ENCODE measurements around the gene ZNF491.
"Not testable (repeated sequence)": the region's sequence is repeated elsewhere in the genome, so short reads cannot be mapped to it uniquely, and the experiment has no call there.

Gene ZNF491

DNA sequence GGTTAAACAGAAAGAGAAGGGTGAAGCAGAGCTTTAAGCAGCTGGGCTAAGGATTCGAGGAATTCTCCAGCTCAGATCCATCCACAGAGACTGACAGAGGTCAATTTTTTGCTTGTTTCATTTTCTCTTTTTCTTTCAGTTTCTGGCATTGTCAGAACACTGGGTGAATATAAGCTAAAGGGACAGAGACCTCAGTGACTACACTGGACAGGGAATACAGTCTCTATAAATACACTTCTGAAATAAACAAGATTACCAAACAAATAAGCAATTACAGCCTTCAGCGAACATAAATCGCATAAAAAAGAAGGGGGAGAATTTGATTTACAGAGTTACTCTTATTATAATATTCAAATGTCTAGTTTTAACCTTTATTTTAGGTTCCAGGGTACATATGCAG lies 35.2 kb upstream of the ZNF491 start:
- TF ChIP-seq, protein P1, sequence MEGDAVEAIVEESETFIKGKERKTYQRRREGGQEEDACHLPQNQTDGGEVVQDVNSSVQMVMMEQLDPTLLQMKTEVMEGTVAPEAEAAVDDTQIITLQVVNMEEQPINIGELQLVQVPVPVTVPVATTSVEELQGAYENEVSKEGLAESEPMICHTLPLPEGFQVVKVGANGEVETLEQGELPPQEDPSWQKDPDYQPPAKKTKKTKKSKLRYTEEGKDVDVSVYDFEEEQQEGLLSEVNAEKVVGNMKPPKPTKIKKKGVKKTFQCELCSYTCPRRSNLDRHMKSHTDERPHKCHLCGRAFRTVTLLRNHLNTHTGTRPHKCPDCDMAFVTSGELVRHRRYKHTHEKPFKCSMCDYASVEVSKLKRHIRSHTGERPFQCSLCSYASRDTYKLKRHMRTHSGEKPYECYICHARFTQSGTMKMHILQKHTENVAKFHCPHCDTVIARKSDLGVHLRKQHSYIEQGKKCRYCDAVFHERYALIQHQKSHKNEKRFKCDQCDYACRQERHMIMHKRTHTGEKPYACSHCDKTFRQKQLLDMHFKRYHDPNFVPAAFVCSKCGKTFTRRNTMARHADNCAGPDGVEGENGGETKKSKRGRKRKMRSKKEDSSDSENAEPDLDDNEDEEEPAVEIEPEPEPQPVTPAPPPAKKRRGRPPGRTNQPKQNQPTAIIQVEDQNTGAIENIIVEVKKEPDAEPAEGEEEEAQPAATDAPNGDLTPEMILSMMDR (conservative IDR thresholded peaks at IDR 0.05; ENCODE audit: control insufficient read depth, insufficient read depth, low read depth, low read length), result no peak
- DNase-seq (ENCODE audit: low read depth), result no peak
- H3K4me3 ChIP-seq (ENCODE audit: control insufficient read depth, low read depth, low read length), result no peak overlapping the region

DNA sequence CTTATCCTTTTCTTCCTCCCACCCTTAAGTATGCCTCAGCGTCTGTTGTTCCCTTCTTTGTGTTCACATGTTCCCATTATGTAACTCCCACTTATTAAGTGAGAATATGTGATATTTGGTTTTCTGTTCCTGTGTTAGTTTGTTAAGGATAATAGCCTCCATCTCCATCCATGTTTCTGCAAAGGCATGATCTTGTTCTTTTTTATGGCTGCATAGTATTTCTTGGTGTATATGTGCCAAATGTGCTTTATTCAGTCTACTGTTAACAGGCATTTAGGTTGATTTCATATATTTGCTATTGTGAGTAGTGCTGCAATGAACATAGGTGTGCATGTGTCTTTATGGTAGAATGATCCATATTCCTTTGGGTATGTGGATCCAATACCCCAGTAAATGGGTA lies 34.7 kb upstream of the ZNF491 start:
- no peak for DNase-seq (ENCODE audit: low read depth)
- TF ChIP-seq, protein P1 (conservative IDR thresholded peaks at IDR 0.05; ENCODE audit: control insufficient read depth, insufficient read depth, low read depth, low read length), result no peak
- no peak overlapping the region for H3K4me3 ChIP-seq (ENCODE audit: control insufficient read depth, low read depth, low read length)

DNA sequence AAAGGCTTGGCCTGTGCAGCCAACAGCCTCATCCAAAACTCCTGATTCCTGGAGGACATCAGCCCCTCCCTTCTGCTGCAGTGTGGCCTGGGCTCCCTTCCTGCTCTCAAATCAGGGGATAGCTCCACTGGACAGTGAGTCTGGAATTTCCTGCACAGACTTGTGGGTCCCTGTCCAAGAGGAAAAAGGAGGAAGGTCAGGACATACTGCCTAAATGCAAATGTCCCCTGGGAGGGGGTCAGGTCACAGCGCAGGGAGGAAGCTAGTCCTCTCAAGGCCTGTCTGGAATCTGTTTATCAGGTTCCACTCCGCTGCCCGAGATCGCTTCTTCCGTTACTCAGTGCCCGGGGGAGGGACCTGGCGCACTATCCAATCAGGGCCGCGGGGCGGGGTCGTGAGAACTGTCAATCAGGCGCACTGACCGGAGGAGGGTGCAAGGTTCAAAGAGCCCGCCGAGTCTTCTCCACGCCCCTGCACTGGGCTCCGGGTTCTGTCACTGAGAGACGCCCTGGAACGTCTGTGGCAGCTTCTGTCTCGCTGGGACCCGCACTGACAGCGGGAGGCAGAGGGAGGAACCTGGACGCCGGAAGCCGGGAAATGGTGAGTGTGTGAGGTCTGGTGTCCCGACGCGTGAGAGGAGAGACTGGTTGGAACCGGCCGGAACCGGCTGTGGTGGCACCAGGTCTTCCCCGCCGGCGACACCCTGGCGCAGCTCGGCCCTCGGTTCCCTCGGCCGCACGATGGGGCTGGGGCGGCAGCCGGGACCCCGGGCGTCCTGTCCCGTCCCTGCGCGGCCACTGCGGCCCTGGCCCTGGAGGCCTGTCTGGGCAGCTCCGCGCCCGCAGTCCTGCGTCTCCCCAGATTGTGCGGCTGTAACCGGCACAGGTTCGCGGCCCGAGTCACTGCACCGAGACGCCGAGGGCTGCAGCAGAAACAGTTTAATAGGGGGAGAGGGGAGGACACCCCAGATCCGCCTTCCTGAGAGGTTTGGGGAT lies 31.4 kb upstream of the ZNF491 start, which contains the start of gene ZNF441:
TSS of gene ZNF441 (plus strand) at position 404 of the 995 bp plus-strand sequence. CDS start at position 598, 194 bp downstream.
- H3K4me3 ChIP-seq (ENCODE audit: control insufficient read depth, low read depth, low read length), result peak within 1 kb of the TSS; percentile 90
- peak; percentile 89 for DNase-seq (ENCODE audit: low read depth)
- TF ChIP-seq, protein P1 (conservative IDR thresholded peaks at IDR 0.05; ENCODE audit: control insufficient read depth, insufficient read depth, low read depth, low read length), result no peak

DNA sequence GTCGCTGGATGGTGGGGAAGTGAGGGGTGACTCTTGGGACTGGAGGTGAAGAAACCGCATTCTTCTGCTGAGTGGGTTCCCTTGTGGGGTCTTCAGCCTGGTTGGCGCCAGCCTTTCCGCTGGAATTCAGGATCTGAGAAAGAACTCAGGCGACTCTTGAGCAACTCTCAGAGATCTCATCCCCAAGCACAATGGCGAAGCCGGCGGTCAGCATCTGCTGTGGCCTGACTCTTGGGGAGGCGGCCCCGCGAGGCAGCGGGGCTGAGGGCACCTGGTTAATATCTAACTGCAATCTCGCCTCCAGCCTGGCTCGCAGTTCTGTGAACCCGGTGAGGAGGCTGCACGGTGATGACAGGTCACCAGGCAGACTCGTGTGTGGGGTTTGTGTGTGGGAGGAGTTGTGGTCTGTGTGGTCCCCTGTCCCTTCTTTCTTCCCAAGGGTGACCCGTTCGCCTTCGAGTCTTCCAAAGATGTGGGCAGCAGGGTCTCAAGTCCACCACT lies 30.6 kb upstream of the ZNF491 start:
- peak overlapping the region; percentile 90 for H3K4me3 ChIP-seq (ENCODE audit: control insufficient read depth, low read depth, low read length)
- TF ChIP-seq, protein P1 (conservative IDR thresholded peaks at IDR 0.05; ENCODE audit: control insufficient read depth, insufficient read depth, low read depth, low read length), result no peak
- DNase-seq (ENCODE audit: low read depth), result peak; percentile 33

DNA sequence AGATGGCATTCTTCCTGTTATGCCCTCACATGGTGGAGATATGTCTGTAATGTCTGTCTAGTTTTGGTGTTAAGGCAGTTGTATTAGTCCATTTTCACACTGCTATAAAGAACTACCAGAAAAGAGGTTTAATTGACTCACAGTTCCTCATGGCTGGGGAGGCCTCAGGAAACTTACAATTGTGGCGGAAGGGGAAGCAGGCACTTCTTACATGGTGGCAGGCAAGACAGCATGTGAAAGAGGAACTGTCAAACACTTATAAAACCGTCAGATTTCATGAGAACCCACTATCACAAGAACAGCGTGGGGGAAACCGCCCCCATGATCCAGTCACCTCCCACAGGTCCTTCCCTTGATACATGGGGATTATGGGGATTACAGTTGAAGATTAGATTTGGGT lies 28.3 kb upstream of the ZNF491 start:
- TF ChIP-seq, protein P1 (conservative IDR thresholded peaks at IDR 0.05; ENCODE audit: control insufficient read depth, insufficient read depth, low read depth, low read length), result no peak
- DNase-seq (ENCODE audit: low read depth), result no peak
- no peak overlapping the region for H3K4me3 ChIP-seq (ENCODE audit: control insufficient read depth, low read depth, low read length)

DNA sequence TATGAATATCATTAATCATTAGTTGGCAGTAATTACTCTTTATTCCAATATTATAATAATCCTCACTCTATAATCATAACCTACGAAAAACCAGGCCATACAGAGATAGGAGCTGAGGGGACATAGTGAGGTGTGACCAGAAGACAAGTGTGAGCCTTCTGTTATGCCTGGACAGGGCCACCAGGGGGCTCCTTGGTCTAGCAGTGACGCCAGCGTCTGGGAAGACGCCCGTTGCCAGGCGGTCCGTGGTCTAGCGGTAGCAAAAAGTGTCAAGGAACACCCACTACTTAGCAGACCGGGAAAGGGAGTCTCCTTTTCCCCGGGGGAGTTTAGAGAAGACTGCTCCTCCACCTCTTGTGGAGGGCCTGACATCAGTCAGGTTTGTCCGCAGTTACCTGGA lies 26.8 kb upstream of the ZNF491 start:
- not testable (repeated sequence) for H3K4me3 ChIP-seq (ENCODE audit: control insufficient read depth, low read depth, low read length); DNase-seq (ENCODE audit: low read depth)

DNA sequence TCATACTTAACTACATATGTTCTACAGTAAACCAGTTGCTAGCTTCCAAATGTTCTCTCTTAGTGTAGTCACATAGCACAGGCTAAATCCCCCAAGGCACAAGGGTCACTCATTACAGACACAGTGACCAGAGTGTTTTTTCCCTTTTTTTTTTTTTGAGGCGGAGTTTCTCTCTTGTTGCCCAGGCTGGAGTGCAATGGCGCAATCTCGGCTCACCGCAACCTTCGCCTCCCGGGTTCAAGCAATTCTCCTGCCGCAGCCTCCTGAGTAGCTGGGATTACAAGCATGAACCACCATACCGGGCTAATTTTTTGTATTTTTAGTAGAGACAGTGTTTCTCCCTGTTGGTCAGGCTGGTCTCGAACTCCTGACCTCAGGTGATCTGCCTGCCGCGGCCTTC lies 21.7 kb upstream of the ZNF491 start:
- not testable (repeated sequence) for H3K4me3 ChIP-seq (ENCODE audit: control insufficient read depth, low read depth, low read length); DNase-seq (ENCODE audit: low read depth)
